Panc1 (cell line): ENCODE measurements around the gene SPOUT1. TPM values are rescaled to one million over a fixed set of nuclear protein-coding genes. Genes with fewer than 3 reads are reported as not detected.

Source experiments
- ATAC-seq: fragments of 200-7000 bp; cut with Tn5 transposase; 2 replicates; pipeline ENCODE4 v1.9.1; 2020; ENCODE audit warnings: mild to moderate bottlenecking, moderate library complexity
- BruUV-seq: library from RNA; stranded (reverse); fragments of 400-500 nt; replicated peaks from 2 replicates; lab custom pipeline; 2021; lab: Mats Ljungman, UMichigan
- CTCF ChIA-PET: fragments of 300-600 bp; sonication (Branson Sonifier 250); formaldehyde crosslinking; loops from one replicate; lab custom pipeline; 2022; ENCODE audit warnings: antibody characterized with exemption; lab: Charles Lee
- POLR2A ChIA-PET: fragments of 300-600 bp; sonication (Branson Sonifier 250); formaldehyde crosslinking; loops from one replicate; lab custom pipeline; 2022; ENCODE audit warnings: antibody characterized with exemption; lab: Charles Lee
- DNase-seq: peaks from one replicate; pipeline ENCODE4 v3.0.0-alpha.2; 2010; ENCODE audit warnings: low read depth, low spot score
- H3K27ac ChIP-seq: 2 replicates; pipeline ENCODE4 v1.5.1; 2011; ENCODE audit warnings: mild to moderate bottlenecking, low read length, inconsistent platforms
- H3K27me3 ChIP-seq: fragments of 200-500 bp; sonication (Bioruptor generic); 2 replicates; pipeline ENCODE4 v1.6.0; 2014; ENCODE audit warnings: low read length, inconsistent platforms; ENCODE audit not compliant: control insufficient read depth, insufficient read depth
- H3K36me3 ChIP-seq: fragments of 200-500 bp; sonication (Bioruptor generic); 2 replicates; pipeline ENCODE4 v1.5.1; 2014; ENCODE audit warnings: inconsistent platforms, mild to moderate bottlenecking, low read length, moderate library complexity; ENCODE audit not compliant: control insufficient read depth, insufficient read depth
- H3K4me1 ChIP-seq: 2 replicates; pipeline ENCODE4 v1.5.1; 2011; ENCODE audit warnings: inconsistent platforms, mild to moderate bottlenecking, low read length, moderate library complexity; ENCODE audit not compliant: control insufficient read depth, insufficient read depth
- H3K4me3 ChIP-seq, 2 experiments: 2 replicates each; pipeline ENCODE4 v1.5.1; 2011 to 2012; ENCODE audit warnings: low read depth in 2 of 2, low read length in 2 of 2, mild to moderate bottlenecking in 2 of 2, inconsistent platforms in 1 of 2, moderate library complexity in 1 of 2
- H3K9me3 ChIP-seq: fragments of 200-500 bp; sonication (Bioruptor generic); 2 replicates; pipeline ENCODE4 v1.5.1; 2014; ENCODE audit warnings: low read depth, mild to moderate bottlenecking, inconsistent platforms, low read length, moderate library complexity; ENCODE audit not compliant: control insufficient read depth, insufficient read depth
- CTCF ChIP-seq: fragments of 450-650 bp; IDR thresholded peaks from 2 replicates; pipeline ENCODE4 v1.5.1; 2017; ENCODE audit warnings: mild to moderate bottlenecking
- POLR2AphosphoS5 ChIP-seq: IDR thresholded peaks from 2 replicates; pipeline ENCODE4 v1.6.1; 2012; ENCODE audit warnings: mild to moderate bottlenecking, low read depth, low read length, moderate library complexity
- REST ChIP-seq, 2 experiments: IDR thresholded peaks; 2 replicates each; pipeline ENCODE4 v1.6.1; 2011 to 2012; ENCODE audit warnings: low read depth in 2 of 2, control low read depth in 1 of 2, low read length in 1 of 2, mild to moderate bottlenecking in 1 of 2, moderate library complexity in 1 of 2; ENCODE audit not compliant: insufficient read depth in 1 of 2
- SIN3A ChIP-seq: IDR thresholded peaks from 2 replicates; pipeline ENCODE4 v1.6.1; 2012; ENCODE audit warnings: low read depth, mild to moderate bottlenecking, low read length, moderate library complexity, borderline replicate concordance; ENCODE audit not compliant: insufficient read depth
- TCF7L2 ChIP-seq: IDR thresholded peaks from 2 replicates; pipeline ENCODE4 v1.6.1; 2011; ENCODE audit warnings: mild to moderate bottlenecking, low read depth, low read length, inconsistent platforms
- in situ Hi-C: cut with HindIII; loops from 2 replicates; pipeline ENCODE4 v1.10.0; 2016; ENCODE audit warnings: low sequenced_read_pairs, low pct_unique_long_range_greater_than_20kb
- intact Hi-C: fragments of 100-400 bp; cut with micrococcal nuclease; formaldehyde crosslinking; loops from one replicate; pipeline ENCODE4 v1.10.0; 2022; ENCODE audit not compliant: unreplicated experiment
- total RNA-seq: library from RNA; stranded (reverse); gene quantifications from one replicate; pipeline ENCODE4 v1.2.1, GENCODE V29; 2021; ENCODE audit not compliant: unreplicated experiment

SPOUT1 gene
- total RNA-seq, 1 experiment from 2014 or later: 38.4 TPM

GRCh38 chr9:128771745-128772519, 57.7 kb downstream of the SPOUT1 start, which contains the start of gene ZER1:
ZER1 (minus strand) TSS chr9:128771927; CDS start chr9:128755565, 16,362 bp downstream.
- H3K9me3 ChIP-seq: no peaks in the 10 kb centered on the region
- H3K4me1 ChIP-seq: no peaks in the 10 kb centered on the region
- DNase-seq (no peak), ATAC-seq (peak; percentile 97)
- no TSS peak for BruUV-seq
- in situ Hi-C loops: no loop called here
- H3K27ac ChIP-seq: peak within 1 kb of the TSS; percentile 83
- H3K4me3 ChIP-seq: peak within 1 kb of the TSS; percentile 68 to 86
- CTCF ChIA-PET: no interaction called here
- TF ChIP-seq REST (IDR thresholded peaks at IDR 0.05; ENCODE audit: insufficient read depth in 1 of 2, low read depth in 2 of 2, low read length in 1 of 2) (no peak), POLR2AphosphoS5 (peak; percentile 69; the same call in 1 of the 2 replicates)
- H3K27me3 ChIP-seq: no peaks in the 10 kb centered on the region
- intact Hi-C loops: no loop called here
- POLR2A ChIA-PET: interaction anchor here (0.6 kb wide), 1 partner anchor 32 kb away, joined by 6 read pairs; no protein-coding TSS in a partner anchor
- no peaks in the 10 kb centered on the region for H3K36me3 ChIP-seq

- Histone ChIP-seq H3K27ac (peak overlapping the region; percentile 65), H3K27me3 (no peaks in the 10 kb centered on the region), H3K36me3 (no peaks in the 10 kb centered on the region), H3K4me1 (no peaks in the 10 kb centered on the region), H3K9me3 (no peaks in the 10 kb centered on the region), H3K4me3 (peak overlapping the region; percentile 68 to 86)
- ChIA-PET POLR2A (interaction anchor here (0.6 kb wide), 1 partner anchor 408 kb away, joined by 3 read pairs; no protein-coding TSS in a partner anchor), CTCF (interaction anchor here (0.5 kb wide), 2 partner anchors 38 to 108 kb away, joined by 3 read pairs; no protein-coding TSS in a partner anchor)
- BruUV-seq: no TSS peak
- no peak for TF ChIP-seq TCF7L2
- TF ChIP-seq SIN3A: no peak
- no peak for TF ChIP-seq POLR2AphosphoS5
- peak; percentile 56 for ATAC-seq
- intact Hi-C loops: no loop called here
- DNase-seq: no peak
- in situ Hi-C loops: no loop called here
Measured at GRCh38 chr9:128771094-128771721, 58.4 kb downstream of the SPOUT1 start.

GRCh38 chr9:128770286-128771030, 59.1 kb downstream of the SPOUT1 start:
- in situ Hi-C loops (no loop called here), intact Hi-C loops (no loop called here)
- TF ChIP-seq SIN3A: no peak
- no peak for TF ChIP-seq CTCF
- TF ChIP-seq TCF7L2: no peak
- TF ChIP-seq REST (IDR thresholded peaks at IDR 0.05; ENCODE audit: insufficient read depth in 1 of 2, low read depth in 2 of 2, low read length in 1 of 2): no peak
- TF ChIP-seq POLR2AphosphoS5: no peak
- peak overlapping the region; percentile 68 to 86 for H3K4me3 ChIP-seq
- H3K27ac ChIP-seq: no peak overlapping the region; the same call in 1 of the 2 replicates
- no peaks in the 10 kb centered on the region for H3K9me3 ChIP-seq
- BruUV-seq: TSS peak; percentile 80
- no peaks in the 10 kb centered on the region for H3K36me3 ChIP-seq
- CTCF ChIA-PET: interaction anchor here (0.5 kb wide), 1 partner anchor 107 kb away, joined by 3 read pairs; no protein-coding TSS in a partner anchor
- DNase-seq (no peak), ATAC-seq (no peak)
- H3K27me3 ChIP-seq: no peaks in the 10 kb centered on the region
- H3K4me1 ChIP-seq: no peaks in the 10 kb centered on the region
- POLR2A ChIA-PET: interaction anchor here (0.6 kb wide), 1 partner anchor 407 kb away, joined by 3 read pairs; no protein-coding TSS in a partner anchor
